HG02610 (cell line): ENCODE results near the gene UNKL.
"Not testable (repeated sequence)": the region's sequence is repeated elsewhere in the genome, so short reads cannot be mapped to it uniquely, and the experiment has no call there.

ENCODE experiments used
- ATAC-seq: cut with Tn5 transposase; IDR thresholded peaks from one replicate; pipeline ENCODE4 v1.9.1; 2021; ENCODE audit warnings: mild to moderate bottlenecking, moderate library complexity; ENCODE audit not compliant: unreplicated experiment

The UNKL gene

DNA sequence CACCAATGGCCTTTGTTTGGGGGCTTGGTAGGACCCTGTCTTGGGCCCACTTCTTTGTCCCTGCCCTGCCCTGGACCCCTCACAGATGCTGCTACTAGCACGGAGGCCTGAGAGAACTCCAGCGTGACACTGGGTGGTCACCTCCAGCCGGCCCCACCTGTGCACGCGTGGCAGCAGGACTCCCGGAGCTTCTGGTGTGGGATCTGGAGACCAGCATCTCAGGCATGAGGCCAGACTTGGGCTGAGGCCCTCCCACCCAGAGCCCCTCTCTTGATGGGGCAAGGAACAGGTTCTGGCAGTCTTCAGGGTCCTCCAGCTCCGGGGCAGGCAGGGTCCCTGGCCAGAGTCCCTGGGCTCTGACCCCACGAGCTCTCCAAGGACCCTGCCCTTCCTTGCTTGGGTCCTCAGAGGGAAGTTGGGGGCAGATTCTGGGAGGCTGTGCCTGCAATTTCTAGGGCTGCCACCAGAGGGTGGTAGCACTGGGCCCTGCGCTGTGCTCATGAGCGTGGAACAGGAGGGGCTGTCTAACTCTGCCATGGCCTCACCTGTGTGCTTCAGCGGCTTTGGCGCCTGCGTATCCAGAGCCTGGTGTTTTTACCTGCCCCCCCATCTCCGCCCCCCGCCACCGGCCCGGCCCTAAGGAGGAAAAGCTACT is 84.1 kb downstream of the UNKL start:
- ATAC-seq = no peak

DNA sequence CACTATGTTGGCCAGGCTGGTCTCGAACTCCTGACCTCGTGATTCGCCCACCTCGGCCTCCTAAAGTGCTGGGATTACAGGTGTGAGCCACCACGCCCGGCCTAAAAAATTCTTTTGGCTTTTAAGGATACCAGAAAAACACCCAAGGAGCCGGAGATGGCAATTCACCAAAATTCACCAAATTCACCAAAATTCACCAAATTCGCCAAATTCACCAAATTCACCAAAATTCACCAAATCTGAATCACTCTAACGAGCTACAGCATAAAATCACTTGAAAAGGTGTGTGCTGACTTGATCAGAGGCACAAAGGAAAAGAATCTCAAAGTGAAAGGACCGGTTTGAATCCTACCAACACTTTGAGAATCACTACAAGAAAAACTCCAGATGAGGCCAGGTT is 85.5 kb downstream of the UNKL start:
- not testable (repeated sequence) for ATAC-seq

DNA sequence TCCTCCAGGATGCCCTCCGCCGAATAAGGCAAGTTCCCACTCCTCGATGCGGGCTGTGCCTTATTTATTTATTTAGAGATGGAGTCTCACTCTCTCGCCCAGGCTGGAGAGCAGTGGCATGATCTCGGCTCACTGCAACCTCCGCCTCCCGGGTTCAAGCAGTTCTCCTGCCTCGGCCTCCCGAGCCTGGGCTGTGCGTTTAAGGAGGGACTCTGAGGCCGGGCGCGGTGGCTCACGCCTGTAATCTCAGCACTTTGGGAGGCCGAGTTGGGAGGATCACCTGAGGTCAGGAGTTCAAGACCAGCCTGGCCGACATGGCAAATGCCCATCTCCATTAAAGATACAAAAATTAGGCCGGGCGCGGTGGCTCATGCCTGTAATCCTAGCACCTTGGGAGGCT is 86.4 kb downstream of the UNKL start:
- ATAC-seq = not testable (repeated sequence)

DNA sequence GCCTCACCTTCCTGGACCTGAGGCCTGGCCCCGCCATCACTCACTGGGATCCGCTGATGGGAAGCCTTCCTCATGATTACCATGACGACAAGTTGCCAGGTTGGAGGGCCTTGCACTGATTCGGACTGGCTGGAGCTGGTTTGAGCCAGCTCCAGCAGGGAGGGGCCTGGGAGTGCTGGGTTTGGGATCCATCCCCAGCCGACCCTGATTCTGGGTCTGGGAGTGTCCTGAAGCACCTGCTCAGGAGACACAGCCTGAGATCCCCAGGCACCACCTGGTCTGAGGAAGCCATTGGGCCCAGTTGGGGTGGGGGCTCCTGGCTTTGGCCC is 86.9 kb downstream of the UNKL start:
- ATAC-seq = no peak

DNA sequence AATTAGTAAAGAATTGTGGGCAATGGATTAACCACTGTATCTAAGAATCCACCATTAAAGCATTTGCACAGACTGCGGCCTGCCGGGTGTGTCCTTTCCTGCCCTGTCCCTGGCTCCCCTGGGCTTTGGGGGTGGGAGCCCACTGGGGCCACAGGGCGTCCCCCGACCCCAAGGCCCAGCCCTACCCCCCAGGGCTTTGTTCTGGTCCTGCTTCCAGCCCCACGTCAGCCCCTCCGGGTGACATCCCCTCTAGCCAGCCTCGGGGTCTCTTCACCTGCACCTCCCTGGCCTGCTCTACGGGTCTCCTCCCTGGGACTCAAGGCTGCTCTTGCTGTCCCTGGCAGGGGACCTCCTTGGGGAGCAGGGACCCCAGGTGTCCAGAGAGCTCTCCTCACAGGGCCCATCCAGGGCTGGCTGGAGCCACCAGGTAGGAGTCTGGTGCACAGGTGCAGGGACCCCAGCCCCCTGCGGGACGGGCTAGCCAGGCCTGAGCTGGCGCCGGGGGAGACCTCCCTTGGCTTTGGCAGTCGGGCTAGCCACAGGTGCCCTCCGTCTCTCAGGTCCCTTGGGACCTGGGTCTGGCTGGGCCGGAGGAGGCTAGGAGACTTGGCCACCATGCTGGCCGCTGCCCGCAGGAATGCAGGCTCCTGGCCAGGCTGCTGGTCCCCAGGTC is 87.4 kb downstream of the UNKL start:
- no peak for ATAC-seq

DNA sequence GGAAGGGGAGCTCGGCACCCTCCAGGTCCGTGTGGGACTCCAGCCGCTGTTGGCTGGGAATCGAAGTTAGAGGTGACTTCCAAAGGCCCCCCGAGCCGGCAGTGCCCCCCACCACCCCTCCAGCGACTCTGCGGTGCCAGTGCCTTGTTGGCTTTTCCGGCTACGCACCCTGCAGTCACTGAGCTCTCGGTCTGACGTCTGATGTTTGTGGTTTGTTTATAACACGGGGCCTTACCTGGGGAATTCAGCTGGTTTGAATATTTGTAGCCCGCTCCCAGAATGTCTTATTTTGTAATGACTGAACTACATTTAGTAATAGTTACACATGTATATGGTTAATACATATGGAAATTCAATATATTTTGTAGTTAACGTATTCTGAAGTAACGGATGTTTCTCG is 88.1 kb downstream of the UNKL start:
- no peak for ATAC-seq

DNA sequence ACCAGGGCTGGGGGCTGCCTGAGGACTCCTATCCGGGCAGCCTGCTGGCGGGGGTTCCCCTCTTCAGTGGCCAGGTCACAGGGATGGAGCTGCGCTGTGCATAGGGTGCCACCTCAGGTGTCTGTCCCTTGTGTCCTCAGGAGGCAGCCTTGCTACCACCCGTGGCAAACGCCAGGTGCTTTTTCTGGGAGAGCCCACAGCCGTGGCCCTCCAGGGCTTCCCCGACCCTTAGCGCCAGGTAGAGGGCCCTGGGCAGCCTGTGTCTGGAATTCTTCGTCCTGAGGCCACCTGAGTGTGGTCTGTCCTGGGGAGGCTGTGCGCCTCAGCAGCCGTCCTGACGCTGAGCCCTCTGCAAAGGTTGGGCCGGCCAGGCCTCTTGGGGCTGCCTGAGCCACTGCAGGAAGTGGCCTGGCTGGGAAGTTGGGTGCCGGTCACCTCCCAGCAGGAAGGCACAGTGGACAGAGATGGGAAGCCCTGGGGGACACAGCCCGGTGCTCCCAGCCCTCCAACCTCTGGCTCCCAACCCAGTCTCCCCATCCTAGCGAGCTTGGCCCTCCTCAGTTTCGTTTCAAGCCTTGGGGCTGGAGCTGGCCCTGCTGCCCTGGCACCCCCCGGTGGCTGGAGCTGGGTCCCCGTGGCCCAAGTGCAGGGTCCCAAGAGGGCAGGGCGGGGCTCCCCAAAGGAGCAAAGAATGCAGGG is 88.7 kb downstream of the UNKL start:
- no peak for ATAC-seq

DNA sequence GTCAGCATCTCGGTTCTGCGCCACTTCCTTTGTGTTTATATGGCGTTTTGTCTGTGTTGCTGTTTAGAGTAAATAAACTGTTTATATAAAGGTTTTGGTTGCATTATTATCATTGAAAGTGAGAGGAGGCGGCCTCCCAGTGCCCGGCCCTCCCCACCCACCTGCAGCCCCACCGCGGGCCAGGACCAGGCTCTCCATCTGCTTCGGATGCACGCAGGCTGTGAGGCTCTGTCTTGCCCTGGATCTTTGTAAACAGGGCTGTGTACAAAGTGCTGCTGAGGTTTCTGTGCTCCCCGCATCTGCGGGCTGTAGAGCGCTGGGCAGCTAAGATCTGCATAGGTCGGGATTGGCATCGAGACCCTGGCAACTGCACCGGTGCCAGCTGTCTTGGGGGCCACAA is 89.2 kb downstream of the UNKL start:
- no peak for ATAC-seq

DNA sequence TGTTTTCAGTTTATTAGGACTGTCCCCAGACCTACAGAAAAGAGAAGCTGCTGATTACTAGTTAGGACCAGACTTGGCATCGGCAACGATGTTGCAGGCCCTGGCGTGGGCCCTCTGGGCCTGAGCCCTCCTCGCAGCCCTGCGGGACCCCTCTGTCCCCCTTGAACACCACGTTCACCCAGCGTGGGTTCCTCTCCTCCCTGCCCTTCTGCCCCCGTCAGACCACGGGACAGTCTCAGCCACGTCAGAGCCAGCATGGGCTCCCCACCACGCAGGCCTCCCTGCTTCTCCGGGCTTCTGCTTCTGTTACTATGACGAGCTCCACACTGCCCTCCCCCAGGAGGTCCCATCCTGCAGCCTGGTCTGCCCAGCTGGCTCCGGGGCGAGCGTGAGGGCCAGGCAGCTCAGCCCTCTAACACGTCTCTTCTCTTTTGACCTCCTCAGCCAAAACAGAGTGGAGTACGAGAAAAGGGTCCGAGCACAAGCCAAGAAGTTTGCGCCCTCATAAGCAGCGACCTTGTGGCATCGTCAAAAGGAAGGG is 90.1 kb downstream of the UNKL start:
- ATAC-seq = no peak

DNA sequence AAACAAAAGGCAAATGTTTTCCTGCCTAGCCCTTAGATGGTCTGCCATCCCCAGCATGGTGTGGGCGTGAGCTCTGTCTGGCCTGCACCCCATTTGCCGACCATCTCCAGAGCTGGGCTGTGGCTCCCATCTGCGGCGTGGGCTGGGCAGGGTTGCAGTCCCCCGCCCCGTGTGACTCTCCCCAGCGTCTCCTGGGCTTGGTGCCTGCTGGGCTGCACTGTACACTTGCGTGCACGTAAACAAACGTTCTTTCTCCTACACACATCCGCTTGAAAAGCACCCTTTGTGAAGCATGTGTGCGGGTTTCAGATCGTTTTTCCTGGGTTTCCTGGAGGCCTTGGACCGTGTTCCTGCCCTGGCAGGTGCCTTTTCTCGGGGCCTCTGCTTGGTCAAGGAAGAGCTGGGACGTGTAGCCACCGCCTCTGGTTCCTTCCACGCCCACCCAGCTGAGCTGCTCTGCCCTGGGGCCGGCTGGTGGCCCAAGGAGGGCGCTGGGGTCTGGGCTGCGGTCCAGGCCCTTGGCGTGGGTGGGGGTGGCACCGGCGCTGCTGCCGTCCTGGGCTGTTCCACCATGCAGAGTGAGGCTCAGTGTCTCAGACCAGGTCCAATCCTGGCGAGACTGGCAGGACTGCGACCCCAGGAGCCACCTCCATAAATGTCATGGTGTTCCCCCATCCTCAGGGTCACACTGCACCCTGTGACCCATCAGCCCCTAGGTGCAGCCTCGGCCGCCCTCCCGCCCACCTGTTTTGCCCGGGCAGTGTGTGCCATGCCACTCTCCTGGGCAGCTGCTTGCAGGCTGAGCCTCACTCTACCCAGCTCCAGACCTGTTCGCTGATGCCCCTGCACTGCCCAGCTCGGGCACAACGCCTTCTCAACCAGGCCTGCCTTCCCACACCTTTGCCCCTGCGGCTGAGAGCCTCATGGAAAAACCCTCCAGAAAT is 90.9 kb downstream of the UNKL start:
- ATAC-seq = no peak

DNA sequence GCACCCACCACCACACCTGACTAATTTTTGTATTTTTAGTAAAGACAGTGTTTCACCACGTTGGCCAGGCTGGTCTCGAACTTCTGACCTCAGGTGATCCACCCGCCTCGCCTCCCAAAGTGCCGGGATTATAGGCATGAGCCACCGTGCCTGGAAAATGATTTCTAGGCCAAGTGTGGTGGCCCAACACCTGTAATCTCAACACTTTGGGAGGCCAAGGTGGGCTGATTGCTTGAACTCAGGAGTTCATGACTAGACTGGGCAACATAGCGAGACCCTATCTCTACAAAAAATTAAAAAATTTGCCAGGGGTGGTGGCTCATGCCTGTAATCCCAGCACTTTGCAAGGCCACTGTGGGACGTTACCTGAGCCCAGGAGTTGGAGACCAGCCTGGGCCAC is 92.1 kb downstream of the UNKL start:
- no peak for ATAC-seq

DNA sequence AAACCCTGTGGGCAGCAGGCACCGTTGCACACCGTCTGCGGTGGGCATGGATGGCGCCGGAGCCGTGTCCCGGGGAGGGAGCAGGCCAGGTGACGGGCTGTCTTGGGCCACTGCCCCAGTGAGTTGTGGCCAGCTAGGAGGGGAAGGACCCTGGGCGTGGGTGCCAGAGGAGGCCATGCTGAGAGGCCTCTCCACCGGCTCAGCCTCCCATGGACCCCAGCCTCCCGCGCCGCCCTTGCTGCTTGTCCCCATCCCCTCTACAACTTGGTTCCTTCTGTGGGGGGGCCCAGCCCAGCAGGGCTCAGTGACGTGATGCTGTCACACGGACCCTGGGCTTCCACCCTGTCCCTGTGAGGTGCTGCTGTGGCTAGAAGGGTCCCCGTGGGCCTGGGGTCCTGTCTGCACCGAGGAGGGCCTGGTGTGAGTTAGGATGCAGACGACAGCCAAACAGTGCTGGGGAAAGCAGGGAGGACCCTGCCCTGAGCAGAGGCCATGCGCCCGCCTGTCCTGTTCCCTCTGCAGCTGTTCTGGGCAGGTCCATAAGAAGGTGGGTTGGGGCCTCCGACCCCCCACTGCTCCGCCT is 93.8 kb downstream of the UNKL start:
- no peak for ATAC-seq

DNA sequence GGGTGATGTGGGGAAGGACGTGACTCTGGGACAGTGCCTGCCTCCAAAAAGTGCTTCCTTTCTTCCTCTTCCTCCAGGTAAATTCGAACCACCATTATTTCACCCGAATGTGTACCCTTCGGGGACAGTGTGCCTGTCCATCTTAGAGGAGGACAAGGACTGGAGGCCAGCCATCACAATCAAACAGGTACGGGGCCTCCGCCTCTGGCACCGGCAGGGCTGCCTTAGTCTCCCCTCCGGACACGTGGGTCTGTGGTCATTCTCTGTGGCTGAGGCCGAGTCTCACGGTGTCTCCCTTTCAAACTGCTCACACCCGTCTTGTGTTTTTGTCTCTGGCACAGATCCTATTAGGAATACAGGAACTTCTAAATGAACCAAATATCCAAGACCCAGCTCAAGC is 94.4 kb downstream of the UNKL start:
- no peak for ATAC-seq

DNA sequence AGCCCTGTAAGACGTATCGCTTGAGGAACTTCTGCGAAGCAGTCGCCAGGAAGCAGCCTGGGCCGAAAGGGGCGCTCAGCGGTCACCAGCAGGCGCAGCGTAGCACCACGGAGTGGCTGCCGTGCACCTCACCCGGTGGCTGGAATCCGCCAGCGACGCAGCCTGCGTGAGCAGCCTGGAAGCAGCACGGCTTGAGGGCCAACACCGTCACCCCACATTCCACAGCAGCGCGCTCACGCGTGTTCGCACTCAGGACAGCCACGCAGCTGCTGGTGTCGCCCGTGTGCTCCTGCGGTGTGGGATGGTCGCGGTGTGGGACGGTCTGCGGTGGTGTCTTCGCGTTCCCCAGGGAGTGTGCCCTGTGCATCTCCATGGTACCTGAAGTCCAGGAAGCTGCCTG is 95.5 kb downstream of the UNKL start:
- no peak for ATAC-seq

DNA sequence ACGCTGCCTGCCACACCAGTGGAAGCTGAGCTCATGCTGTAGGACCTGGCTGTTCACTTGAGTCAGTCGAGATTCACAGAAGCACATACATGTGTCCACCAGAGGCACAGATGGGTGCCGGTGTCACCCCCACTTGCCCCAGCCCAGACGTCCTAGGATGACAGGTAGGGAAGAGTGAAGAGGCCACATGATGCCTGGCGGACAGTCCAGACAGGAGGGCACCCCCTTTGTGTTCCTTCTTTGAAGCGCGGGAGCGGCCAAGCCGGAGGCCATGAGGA is 96.3 kb downstream of the UNKL start:
- no peak for ATAC-seq

DNA sequence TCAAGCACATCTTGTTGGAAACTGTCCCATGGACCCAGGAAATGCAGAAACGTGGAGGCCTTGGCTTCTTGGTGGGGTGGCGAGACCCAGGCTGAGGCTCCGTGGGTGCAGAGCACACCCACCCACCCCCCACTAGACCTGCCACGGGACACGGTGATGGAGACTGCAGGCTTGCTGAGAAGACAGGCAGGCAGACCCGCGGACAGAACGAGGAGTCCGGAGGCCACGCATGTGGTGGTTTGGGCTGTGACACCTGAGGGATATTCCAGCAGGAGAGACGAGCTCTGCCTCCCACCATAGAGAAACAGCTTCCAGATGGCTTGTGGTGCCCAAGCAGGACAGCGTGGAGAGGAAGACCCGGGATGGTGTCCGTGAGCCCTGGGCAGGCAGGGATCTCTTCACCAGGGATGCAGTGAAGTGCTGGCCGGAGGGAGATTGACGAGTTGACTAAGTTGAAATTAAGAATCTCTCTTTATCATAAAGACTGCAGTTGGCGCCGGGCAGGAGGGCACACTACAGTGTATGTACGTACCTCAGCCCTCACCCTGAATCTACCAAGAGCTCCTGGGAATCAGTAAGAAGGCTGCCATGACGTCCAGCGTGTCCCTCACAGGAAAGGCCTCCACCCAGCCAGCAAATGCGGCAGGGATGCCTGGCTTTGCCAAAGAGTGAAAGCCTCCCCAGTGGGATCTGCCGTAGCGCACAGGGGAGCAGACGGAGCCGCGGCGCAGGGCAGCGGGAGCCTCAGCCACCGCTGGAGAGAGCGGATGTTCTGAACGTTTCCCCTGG is 96.8 kb downstream of the UNKL start:
- no peak for ATAC-seq

DNA sequence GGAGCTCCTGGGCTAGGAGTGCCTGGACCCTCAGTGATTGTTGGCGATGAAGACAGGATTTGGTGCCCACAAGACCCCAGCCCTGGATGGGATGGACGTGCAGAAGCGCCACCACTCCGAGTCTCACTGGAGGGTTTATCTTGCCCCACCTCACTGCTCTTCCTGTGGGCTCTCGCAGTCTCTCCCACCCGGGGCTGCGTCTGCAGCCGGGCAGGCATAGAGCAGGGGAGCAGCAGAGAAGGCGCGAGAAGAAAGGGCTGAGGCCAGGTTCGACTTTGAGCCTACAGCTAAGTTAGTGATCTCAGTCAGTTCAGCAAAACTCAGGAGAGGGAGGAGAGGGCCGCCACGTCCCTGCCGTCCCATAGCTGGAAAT is 98.5 kb downstream of the UNKL start:
- ATAC-seq = no peak

DNA sequence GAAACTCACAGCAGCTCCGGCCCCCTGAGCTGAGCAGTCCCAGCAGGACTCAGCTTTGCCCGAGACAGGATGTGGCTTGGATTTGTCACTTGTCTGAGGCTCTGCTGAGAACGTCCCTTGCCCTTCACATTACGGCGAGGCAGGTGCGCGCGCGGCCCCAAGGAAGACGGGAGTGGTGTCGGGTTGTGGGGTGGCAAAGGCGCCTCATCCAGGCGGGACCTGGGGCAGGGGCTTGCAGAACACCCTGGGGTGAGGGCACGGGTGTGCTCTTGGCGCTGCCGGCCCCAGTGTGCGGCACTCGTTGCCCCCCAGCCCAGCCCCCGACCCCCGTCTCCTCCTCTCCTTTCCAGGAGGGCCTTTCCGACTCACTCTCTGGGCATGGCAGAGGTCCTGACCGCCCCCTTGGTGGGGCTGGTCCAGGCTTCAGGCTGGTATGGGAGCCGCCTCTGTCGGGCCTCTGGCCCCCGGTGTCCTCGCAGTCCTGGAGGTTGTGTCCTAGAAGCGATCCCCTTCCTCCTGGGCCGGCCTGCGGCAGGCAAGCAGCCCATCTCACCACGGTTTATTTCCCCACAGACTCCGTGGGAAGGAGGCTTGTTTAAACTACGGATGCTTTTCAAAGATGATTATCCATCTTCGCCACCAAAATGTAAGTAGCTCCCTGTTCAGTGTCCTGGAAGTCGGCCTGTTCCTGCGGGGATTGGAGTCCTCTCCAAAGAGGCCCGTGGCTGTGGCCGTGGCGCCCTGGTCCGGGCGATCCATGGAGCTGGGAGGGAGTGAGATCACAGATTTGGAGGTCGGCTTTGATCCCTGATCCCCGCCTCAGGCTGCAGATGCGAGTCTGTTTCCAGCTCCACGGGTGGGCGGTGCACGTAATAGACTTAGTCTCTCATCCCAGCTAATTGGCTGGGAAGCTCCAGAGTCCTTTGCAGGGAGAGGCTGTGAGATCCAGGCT is 99.1 kb downstream of the UNKL start:
- no peak for ATAC-seq

DNA sequence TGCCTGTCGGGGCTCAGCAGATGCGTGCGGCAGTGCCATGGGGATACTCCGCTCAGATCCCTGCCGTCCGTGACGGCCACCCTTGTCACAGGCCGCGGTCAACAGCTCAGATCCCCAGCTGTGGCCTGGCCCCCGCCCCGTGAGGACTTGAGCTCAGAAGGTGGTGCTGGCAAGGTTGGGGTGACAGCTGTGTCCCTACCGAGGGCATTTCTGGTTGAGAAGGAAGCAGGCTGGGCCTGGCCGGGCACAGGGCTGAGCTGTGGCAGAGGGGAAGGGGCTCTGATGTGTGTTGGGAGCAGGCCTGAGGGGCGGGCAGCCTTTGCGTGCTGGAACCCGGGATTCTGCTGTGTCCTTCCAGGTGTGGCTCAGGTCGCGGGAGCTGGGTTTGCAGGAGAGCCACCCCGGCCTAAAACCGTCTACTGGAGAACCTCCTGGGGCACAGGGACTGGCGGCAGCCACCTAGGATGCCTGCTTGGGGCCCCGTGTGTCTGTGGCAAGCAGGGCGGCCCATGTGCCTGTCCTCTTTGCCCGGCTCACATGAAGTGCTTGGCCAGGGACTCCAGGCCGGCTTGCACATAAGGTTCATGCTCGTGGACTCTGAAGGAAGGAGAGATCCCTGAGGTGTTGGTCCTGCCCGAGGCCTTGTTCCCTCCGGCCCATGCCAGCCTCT is 100.0 kb downstream of the UNKL start:
- ATAC-seq = no peak
